Measurements from ENCODE around the gene BRAF.

Gene BRAF

GRCh38 chr7:140685407-140686087, 239.2 kb downstream of the BRAF start:
- ChIA-PET POLR2A (interaction anchor here (1.1 kb wide), 1 partner anchor 11 kb away, joined by 5 read pairs; the partner anchor contains the start of gene NDUFB2), CTCF (interaction anchor here (1.1 to 4.8 kb wide), 3 partner anchors 10 to 210 kb away, joined by 3 to 35 read pairs (median 3); no protein-coding TSS in a partner anchor)
- DNase-seq (ENCODE audit: low read depth, low spot score), result no peak
- no peak for TF ChIP-seq CTCF (IDR thresholded peaks at IDR 0.05; ENCODE audit: insufficient read depth, low read length, missing control alignments)
- no peak overlapping the region for H3K4me3 ChIP-seq (ENCODE audit: low read depth, low read length)

DNA sequence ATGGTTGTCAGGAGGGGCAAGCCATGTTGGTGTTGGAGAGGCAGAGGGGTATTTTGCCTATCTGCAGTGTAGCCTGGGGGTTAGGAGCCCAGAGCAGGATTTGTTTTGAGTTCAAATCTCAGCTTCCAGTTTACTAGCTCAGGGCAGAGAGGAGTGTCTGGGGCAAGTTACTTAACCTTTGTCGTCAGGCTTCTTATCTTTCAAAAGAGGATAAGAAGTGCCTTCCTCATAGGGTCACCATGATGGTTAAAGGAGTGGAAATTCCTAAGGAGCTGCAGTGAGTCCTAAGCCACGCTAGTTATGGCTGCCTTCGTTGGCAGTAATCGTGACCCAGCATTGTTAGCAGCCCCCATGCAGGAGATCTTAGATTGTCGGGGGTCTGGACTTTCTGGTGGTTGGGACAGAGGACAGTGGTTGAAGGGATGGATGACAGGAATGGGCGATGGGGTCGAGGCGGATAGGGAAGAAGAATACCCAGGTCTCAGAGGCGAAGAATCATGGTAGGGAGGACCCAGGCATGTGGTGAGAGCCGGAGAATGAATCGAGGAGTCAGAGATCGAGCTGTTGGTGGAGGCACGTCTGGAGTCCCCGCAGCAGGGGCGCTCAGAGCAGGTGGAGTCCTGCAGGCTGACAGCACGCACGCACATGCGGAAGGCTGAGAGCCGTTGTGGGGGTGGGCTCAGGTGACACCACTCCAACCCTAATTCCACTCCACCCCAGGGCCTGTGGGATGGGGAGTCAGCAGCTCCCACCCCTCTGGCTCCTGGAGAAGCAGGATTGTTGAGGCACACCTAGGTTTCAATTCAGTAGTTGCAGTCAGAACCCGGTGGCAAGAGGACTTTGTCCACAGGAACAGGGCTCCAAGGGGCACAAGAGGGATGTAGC, 240.4 kb downstream of the BRAF start:
- ChIA-PET CTCF (interaction anchor here (4.8 kb wide), 1 partner anchor 9 kb away, joined by 35 read pairs; no protein-coding TSS in a partner anchor), POLR2A (no interaction called here)
- no peak overlapping the region for H3K4me3 ChIP-seq (ENCODE audit: low read depth, low read length)
- no peak for DNase-seq (ENCODE audit: low read depth, low spot score)
- TF ChIP-seq CTCF (IDR thresholded peaks at IDR 0.05; ENCODE audit: insufficient read depth, low read length, missing control alignments), result no peak

- ChIA-PET POLR2A (no interaction called here), CTCF (interaction anchor here (4.8 kb wide), 1 partner anchor 8 kb away, joined by 35 read pairs; no protein-coding TSS in a partner anchor)
- no peak for DNase-seq (ENCODE audit: low read depth, low spot score)
- H3K4me3 ChIP-seq (ENCODE audit: low read depth, low read length), result no peak overlapping the region
- no peak for TF ChIP-seq CTCF (IDR thresholded peaks at IDR 0.05; ENCODE audit: insufficient read depth, low read length, missing control alignments)
These were observed 241.1 kb downstream of the BRAF start for GRCh38 chr7:140683657-140684056.

DNA sequence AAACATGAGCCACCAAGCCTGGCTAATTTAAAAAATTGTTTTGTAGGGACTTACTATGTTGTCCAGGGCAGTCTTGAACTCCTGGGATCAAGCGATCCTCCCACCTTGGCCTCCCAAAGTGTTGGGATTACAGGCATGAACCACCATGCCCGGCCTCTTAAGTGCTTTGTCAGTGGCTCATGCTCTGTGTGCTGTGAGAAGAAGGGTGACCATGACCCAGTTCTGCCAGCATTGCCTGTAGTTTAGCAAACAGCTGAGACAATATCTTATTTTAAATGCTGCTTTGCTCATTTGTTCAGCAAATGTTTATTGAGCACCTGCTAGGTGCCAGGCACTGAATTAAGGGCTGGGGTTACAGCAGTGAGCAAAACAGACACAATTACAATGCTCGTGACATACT, 243.0 kb downstream of the BRAF start:
- POLR2A ChIA-PET, result no interaction called here
- TF ChIP-seq CTCF (IDR thresholded peaks at IDR 0.05; ENCODE audit: insufficient read depth, low read length, missing control alignments), result no peak
- no peak overlapping the region for H3K4me3 ChIP-seq (ENCODE audit: low read depth, low read length)
- no peak for DNase-seq (ENCODE audit: low read depth, low spot score)
- CTCF ChIA-PET, result interaction anchor here (1.0 kb wide), 1 partner anchor 8 kb away, joined by 3 read pairs; no protein-coding TSS in a partner anchor

DNA sequence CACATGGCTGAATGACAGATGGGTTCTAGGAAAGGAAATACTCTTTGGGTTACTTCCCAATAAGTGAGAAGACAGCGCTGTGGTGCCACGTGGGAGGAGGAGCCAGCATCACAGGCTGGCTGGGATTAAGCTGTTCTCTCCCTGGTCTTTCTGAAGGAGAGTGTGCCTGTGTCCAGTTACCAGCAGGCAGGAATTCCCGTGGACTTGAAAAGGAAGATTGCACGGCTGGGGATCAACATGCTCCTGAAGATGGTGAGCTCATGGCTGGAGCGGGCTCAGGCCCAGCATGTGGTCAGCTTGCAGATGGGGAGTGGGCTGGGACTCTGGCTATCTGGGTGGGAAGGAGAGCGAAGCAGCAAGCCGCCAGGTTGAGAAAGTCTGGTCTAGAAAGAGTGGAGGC, 243.8 kb downstream of the BRAF start:
- CTCF ChIA-PET, result interaction anchor here (1.0 to 1.1 kb wide), 2 partner anchors 105 to 333 kb away, joined by 3 read pairs; no protein-coding TSS in a partner anchor
- no peak overlapping the region for H3K4me3 ChIP-seq (ENCODE audit: low read depth, low read length)
- no peak for DNase-seq (ENCODE audit: low read depth, low spot score)
- no peak for TF ChIP-seq CTCF (IDR thresholded peaks at IDR 0.05; ENCODE audit: insufficient read depth, low read length, missing control alignments)
- POLR2A ChIA-PET, result interaction anchor here (0.6 to 1.0 kb wide), 2 partner anchors 15 to 22 kb away, joined by 3 to 4 read pairs; no protein-coding TSS in a partner anchor

- H3K4me3 ChIP-seq (ENCODE audit: low read depth, low read length), result no peak overlapping the region
- TF ChIP-seq CTCF (IDR thresholded peaks at IDR 0.05; ENCODE audit: insufficient read depth, low read length, missing control alignments), result no peak
- ChIA-PET CTCF (interaction anchor here (1.9 kb wide), 1 partner anchor 332 kb away, joined by 7 read pairs; no protein-coding TSS in a partner anchor), POLR2A (no interaction called here)
- no peak for DNase-seq (ENCODE audit: low read depth, low spot score)
These were observed 245.5 kb downstream of the BRAF start for GRCh38 chr7:140679186-140679585.

Data from AG04449 (cell line).